Stimulated activated CD4-positive, alpha-beta T cell treated with anti-CD3 and anti-CD28 coated beads, Interleukin-1b, Interleukin-23, amount 100 ng/mL, for 1 hour (primary cell): ENCODE measurements around the gene ASIP.

Experiments used
- DNase-seq, 2 donors: peaks; one replicate each; pipeline ENCODE4 v3.0.0-alpha.2; 2020; ENCODE audit warnings: low read depth in 2 of 2

Gene ASIP

DNA sequence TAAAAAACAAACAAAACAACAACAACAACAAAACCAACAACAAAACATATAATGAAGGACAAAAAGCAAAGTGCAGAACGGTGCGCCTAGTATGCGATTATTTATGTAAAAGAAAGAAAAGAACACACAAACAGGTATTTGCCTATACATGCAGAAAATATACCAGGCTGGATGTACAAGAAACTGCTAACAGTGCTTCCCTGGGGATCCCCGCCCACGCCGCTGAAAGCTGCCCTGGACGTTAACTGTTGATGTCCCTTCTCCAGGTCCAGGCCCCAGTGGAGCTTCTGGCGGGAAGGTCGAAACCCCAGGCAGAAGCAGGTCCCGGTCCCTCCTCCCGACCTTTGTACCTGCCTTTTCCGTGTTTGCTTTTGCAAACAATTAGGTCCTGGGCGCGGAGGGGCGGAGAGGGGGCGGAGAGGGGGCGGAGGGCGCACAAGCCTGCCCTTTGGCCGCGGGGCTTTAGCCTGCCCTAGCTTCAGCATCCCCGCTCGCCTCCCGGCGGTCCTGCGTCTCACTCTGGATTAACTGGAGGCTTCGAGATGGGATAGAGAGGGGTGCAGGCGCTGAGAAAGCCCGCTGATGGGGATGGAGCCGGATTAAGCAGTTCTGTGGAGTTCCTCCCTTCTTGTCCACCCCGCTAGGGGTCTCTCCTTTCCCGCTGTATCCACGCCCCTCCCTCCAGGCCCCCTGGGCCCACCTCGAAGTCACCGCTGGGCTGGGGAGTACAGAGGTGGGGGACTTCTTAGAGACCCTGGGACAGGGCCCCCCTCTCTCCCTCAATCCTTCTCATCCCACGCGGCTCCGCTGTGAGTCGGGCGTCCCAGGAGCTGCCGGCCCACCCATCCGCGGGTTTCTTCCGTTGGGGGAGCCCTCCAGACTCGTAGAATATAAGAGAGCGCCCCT, 70.1 kb downstream of the ASIP start:
- DNase-seq, result no peak

DNA sequence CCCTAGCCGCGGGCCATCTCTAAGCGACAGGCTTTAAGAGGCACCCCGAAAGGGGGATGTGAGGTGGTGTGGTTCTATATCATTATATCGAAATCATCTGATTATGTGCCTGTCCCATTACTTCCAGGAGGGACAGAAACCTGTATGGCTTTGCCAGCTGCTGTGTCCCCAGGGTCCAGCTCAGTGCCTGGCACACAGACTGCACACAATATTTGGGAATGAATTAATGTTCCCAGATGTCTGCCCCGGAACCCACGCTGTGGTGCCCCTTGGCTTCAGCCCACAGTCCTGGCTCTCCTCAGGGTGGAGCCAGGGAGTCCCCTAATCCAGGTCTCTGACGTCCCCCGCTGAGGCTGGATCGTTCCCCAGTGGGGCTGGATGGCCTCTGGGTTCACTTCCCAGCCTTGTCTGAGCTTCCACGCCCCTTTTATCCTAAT, 70.8 kb downstream of the ASIP start:
- DNase-seq, result no peak

- peak; percentile 67 to 79 for DNase-seq
These were observed 71.5 kb downstream of the ASIP start for GRCh38 chr20:34312544-34313217.

GRCh38 chr20:34315236-34315635, 74.0 kb downstream of the ASIP start:
- DNase-seq, result no peak

GRCh38 chr20:34316196-34316814, 75.1 kb downstream of the ASIP start:
- no peak for DNase-seq
